Endothelial cell of umbilical vein (primary cell): ENCODE data around the gene CDH22. TPM values are rescaled to one million over a fixed set of nuclear protein-coding genes. Genes with fewer than 3 reads are reported as not detected.

Source experiments
- BruUV-seq: library from RNA; stranded (reverse); fragments of 400-500 nt; replicated peaks from 2 replicates; lab custom pipeline; 2021; lab: Mats Ljungman, UMichigan
- CTCF ChIA-PET: fragments of 300-600, 350-600 bp; sonication (Branson Sonifier 250); formaldehyde crosslinking; loops from one replicate; lab custom pipeline; 2021; ENCODE audit warnings: antibody characterized with exemption, inconsistent platforms; lab: Charles Lee
- POLR2A ChIA-PET: fragments of 300-600, 350-600 bp; sonication (Branson Sonifier 250); formaldehyde crosslinking; loops from one replicate; lab custom pipeline; 2021; ENCODE audit warnings: antibody characterized with exemption, inconsistent platforms; lab: Charles Lee
- DNase-seq: peaks from one replicate; pipeline ENCODE4 v3.0.0-alpha.2; 2011; ENCODE audit warnings: low read depth, low spot score
- FAIRE-seq: peaks from 2 replicates; lab custom pipeline; 2011; peaks lifted over from hg19 to GRCh38; lab: Jason Lieb, UNC
- H2AFZ ChIP-seq: 2 replicates; pipeline ENCODE4 v1.6.0; 2012; ENCODE audit warnings: low read depth, low read length, control low read depth, inconsistent platforms
- H3K27ac ChIP-seq: 2 replicates; pipeline ENCODE4 v1.5.1; 2011; ENCODE audit warnings: low read depth, mild to moderate bottlenecking, control low read depth, low read length, moderate library complexity; ENCODE audit not compliant: insufficient read depth
- H3K27me3 ChIP-seq, 2 experiments: 2 replicates each; pipeline versions ENCODE4 v1.6.0 to v1.6.1; 2011; ENCODE audit warnings: low read length in 2 of 2, mixed read lengths in 1 of 2; ENCODE audit not compliant: control insufficient read depth in 2 of 2, insufficient read depth in 2 of 2
- H3K36me3 ChIP-seq, 2 experiments: 2 replicates in 1 of 2; 3 replicates in 1 of 2; pipeline ENCODE4 v1.5.1; 2011; ENCODE audit warnings: low read length in 2 of 2, mild to moderate bottlenecking in 1 of 2, moderate library complexity in 1 of 2; ENCODE audit not compliant: control insufficient read depth in 2 of 2, insufficient read depth in 2 of 2; ENCODE audit errors: extremely low read depth in 1 of 2
- H3K4me1 ChIP-seq: 3 replicates; pipeline ENCODE4 v1.5.1; 2011; ENCODE audit warnings: mild to moderate bottlenecking, low read length; ENCODE audit not compliant: control insufficient read depth, insufficient read depth; ENCODE audit errors: extremely low read depth
- H3K4me2 ChIP-seq: 2 replicates; pipeline ENCODE4 v1.6.1; 2011; ENCODE audit warnings: low read length, control low read depth, mixed read lengths; ENCODE audit not compliant: insufficient read depth
- H3K4me3 ChIP-seq, 3 experiments: fragments of 200-600 bp in 1 of 3; sonication (generic), shearing (Covaris generic) in 1 of 3; replicated peaks in 1 of 3; 2 replicates each; pipeline ENCODE4 v1.5.1; 2011 to 2016; ENCODE audit warnings: control low read depth in 3 of 3, low read length in 3 of 3, mild to moderate bottlenecking in 2 of 3, inconsistent platforms in 1 of 3, low read depth in 1 of 3, moderate library complexity in 1 of 3; ENCODE audit not compliant: insufficient read depth in 1 of 3
- H3K79me2 ChIP-seq: 2 replicates; pipeline ENCODE4 v1.6.0; 2012; ENCODE audit warnings: low read length, inconsistent platforms; ENCODE audit not compliant: control insufficient read depth, insufficient read depth
- H3K9ac ChIP-seq: replicated peaks from 2 replicates; pipeline ENCODE3; 2011; ENCODE audit warnings: low read length, control low read depth; ENCODE audit not compliant: insufficient read depth; ENCODE audit errors: extremely low read depth
- H3K9me1 ChIP-seq: replicated peaks from 3 replicates; pipeline ENCODE4 v1.6.0; 2011; ENCODE audit warnings: mild to moderate bottlenecking, low read length; ENCODE audit not compliant: control insufficient read depth, insufficient read depth; ENCODE audit errors: extremely low read depth
- H3K9me3 ChIP-seq: replicated peaks from 2 replicates; pipeline ENCODE4 v1.5.1; 2012; ENCODE audit warnings: low read length, inconsistent platforms; ENCODE audit not compliant: control insufficient read depth, insufficient read depth
- H4K20me1 ChIP-seq: replicated peaks from 2 replicates; pipeline ENCODE3; 2011; ENCODE audit warnings: mild to moderate bottlenecking, low read length; ENCODE audit not compliant: control insufficient read depth, insufficient read depth; ENCODE audit errors: extremely low read depth
- CTCF ChIP-seq, 2 donors: IDR thresholded peaks; 1 replicate in 1 of 2; 2 replicates in 1 of 2; pipeline ENCODE4 v1.5.1; 2011; ENCODE audit warnings: low read length in 2 of 2, mild to moderate bottlenecking in 2 of 2, moderate library complexity in 2 of 2, control low read depth in 1 of 2, inconsistent platforms in 1 of 2, low read depth in 1 of 2; ENCODE audit not compliant: insufficient read depth in 1 of 2; ENCODE audit errors: extremely low read depth in 1 of 2
- EZH2 ChIP-seq: IDR thresholded peaks from 2 replicates; pipeline ENCODE4 v1.6.1; 2012; ENCODE audit warnings: borderline replicate concordance, low read depth, mild to moderate bottlenecking, moderate library complexity, low read length, inconsistent platforms; ENCODE audit not compliant: severe bottlenecking
- FOS ChIP-seq: IDR thresholded peaks from 2 replicates; pipeline ENCODE4 v1.6.1; 2011; ENCODE audit warnings: mild to moderate bottlenecking, low read length, moderate library complexity, borderline replicate concordance; ENCODE audit not compliant: insufficient read depth
- GATA2 ChIP-seq: IDR thresholded peaks from 2 replicates; pipeline ENCODE4 v1.7.0; 2011; ENCODE audit warnings: low read depth, mild to moderate bottlenecking, moderate library complexity, mixed read lengths, low read length; ENCODE audit not compliant: insufficient read length, insufficient read depth
- JUN ChIP-seq: IDR thresholded peaks from 2 replicates; pipeline ENCODE4 v1.6.1; 2011; ENCODE audit warnings: borderline replicate concordance, low read depth; ENCODE audit not compliant: insufficient read length, insufficient read depth
- MAX ChIP-seq: IDR thresholded peaks from 2 replicates; pipeline ENCODE4 v1.6.1; 2011; ENCODE audit not compliant: insufficient read depth, insufficient read length
- MYC ChIP-seq: IDR thresholded peaks from one replicate; pipeline ENCODE4 v1.6.1; 2011; ENCODE audit warnings: mild to moderate bottlenecking, low read depth, low read length
- POLR2A ChIP-seq: IDR thresholded peaks from 2 replicates; pipeline ENCODE4 v1.6.1; 2012; ENCODE audit warnings: low read depth, mild to moderate bottlenecking, control low read depth, low read length
- POLR2AphosphoS5 ChIP-seq: IDR thresholded peaks from 2 replicates; pipeline ENCODE4 v1.6.1; 2012; ENCODE audit warnings: low read depth, mild to moderate bottlenecking, control low read depth, low read length, moderate library complexity; ENCODE audit not compliant: insufficient read depth
- dilution Hi-C: fragments of 300-500 bp; cut with MboI; formaldehyde crosslinking; loops from one replicate; pipeline ENCODE4 v1.15.0; 2019; ENCODE audit warnings: low sequenced_read_pairs; ENCODE audit not compliant: extremely low pct_ligation_motif_present
- intact Hi-C: fragments of 100-400 bp; cut with micrococcal nuclease; formaldehyde crosslinking; loops from one replicate; pipeline ENCODE4 v1.10.0; 2022
- polyA plus RNA-seq, 4 experiments: library from polyadenylated mRNA; depleted of rRNA in 3 of 4; stranded (reverse) in 3 of 4; unstranded in 1 of 4; fragments of >200 nt; gene quantifications; 2 replicates each; pipeline versions ENCODE4 v1.2.1 to v1.2.3, GENCODE V29; 2011 to 2012; ENCODE audit warnings: missing spikeins in 1 of 4
- total RNA-seq: library from RNA; stranded (reverse); gene quantifications from 2 replicates; pipeline ENCODE4 v1.2.3, GENCODE V29; 2021

CDH22 gene
- total and polyA plus RNA-seq, 2 donors (not counting 3 experiments of a cell fraction or from before 2014, with no cell fraction given) = not detected

GRCh38 chr20:46275091-46275490 lies 33.2 kb downstream of the CDH22 start:
- Histone ChIP-seq H3K27ac (no peak overlapping the region), H2AFZ (no peak overlapping the region), H4K20me1 (no peaks in the 10 kb centered on the region), H3K4me2 (no peak overlapping the region), H3K4me1 (no peaks in the 10 kb centered on the region), H3K4me3 (no peak overlapping the region), H3K9ac (no peak overlapping the region), H3K27me3 (no peaks in the 10 kb centered on the region), H3K36me3 (no peaks in the 10 kb centered on the region), H3K9me3 (no peaks in the 10 kb centered on the region), H3K9me1 (no peaks in the 10 kb centered on the region), H3K79me2 (no peaks in the 10 kb centered on the region)
- intact Hi-C loops = no loop called here
- BruUV-seq = no TSS peak
- FAIRE-seq (no peak), DNase-seq (no peak)
- TF ChIP-seq MAX (no peak), MYC (no peak), JUN (no peak), EZH2 (no peak), POLR2A (no peak), FOS (no peak), POLR2AphosphoS5 (no peak), GATA2 (no peak), CTCF (IDR thresholded peaks at IDR 0.05; ENCODE audit: extremely low read depth in 1 of 2, insufficient read depth in 1 of 2, low read depth in 1 of 2, low read length in 2 of 2) (no peak)
- ChIA-PET CTCF (interaction anchor here (0.7 kb wide), 1 partner anchor 187 kb away, joined by 4 read pairs; no protein-coding TSS in a partner anchor), POLR2A (no interaction called here)
- dilution Hi-C loops = no loop called here
